OCI-LY7 (cell line): ENCODE results near the gene CALD1.

ENCODE experiments used
- CTCF ChIP-seq: fragments of 200-600 bp; sonication (generic); conservative IDR thresholded peaks from 2 replicates; pipeline ENCODE4 v1.5.1; 2014; ENCODE audit warnings: mild to moderate bottlenecking, antibody characterized with exemption, low read length, moderate library complexity, mixed read lengths
- EZH2phosphoT487 ChIP-seq: fragments of 200-600 bp; sonication (generic); IDR thresholded peaks from 2 replicates; pipeline ENCODE4 v1.6.1; 2018; ENCODE audit warnings: low read depth, borderline replicate concordance, mild to moderate bottlenecking, mixed run types, antibody characterized with exemption, low read length, moderate library complexity, mixed read lengths

- TF ChIP-seq CTCF = no peak
- TF ChIP-seq EZH2phosphoT487 = no peak
Measured at GRCh38 chr7:134957005-134957404, 177.6 kb downstream of the CALD1 start.
